Measurements from ENCODE around the gene CEP170B.
A peak's percentile ranks its signal among the peaks of the same experiment; 100 is the strongest.

CEP170B gene

GRCh38 chr14:104939666-104940410 lies 74.8 kb downstream of the CEP170B start:
- H3K27ac ChIP-seq (replicated peaks): no peak overlapping the region
- TF ChIP-seq POLR2AphosphoS5 (IDR thresholded peaks at IDR 0.05; ENCODE audit: low read depth): no peak
- 0 out of 2 replicates have a peak, but pooled peaks have one; percentile 7 for TF ChIP-seq SPI1 (IDR thresholded peaks at IDR 0.05; ENCODE audit: borderline replicate concordance, low read depth)
- peak in 1 of 2 experiments; percentile 43 for DNase-seq (ENCODE audit: low read depth in 1 of 2, low spot score in 1 of 2)
- H3K4me3 ChIP-seq (replicated peaks; ENCODE audit: insufficient read depth, low read length): no peak overlapping the region
- H3K27me3 ChIP-seq (ENCODE audit: insufficient read depth, poor library complexity, severe bottlenecking): peaks cover 13% of the 10 kb centered on the region

- Histone ChIP-seq H3K27ac (replicated peaks) (no peak overlapping the region), H3K4me3 (replicated peaks; ENCODE audit: insufficient read depth, low read length) (no peak overlapping the region), H3K27me3 (ENCODE audit: insufficient read depth, poor library complexity, severe bottlenecking) (peaks cover 7% of the 10 kb centered on the region)
- no peak for TF ChIP-seq GABPA (IDR thresholded peaks at IDR 0.05; ENCODE audit: low read depth)
- TF ChIP-seq SPI1 (IDR thresholded peaks at IDR 0.05; ENCODE audit: borderline replicate concordance, low read depth): no peak
- no peak for TF ChIP-seq POLR2AphosphoS5 (IDR thresholded peaks at IDR 0.05; ENCODE audit: low read depth)
- no peak for TF ChIP-seq CTCF (IDR thresholded peaks at IDR 0.05; ENCODE audit: insufficient read depth, low read length)
- no peak for TF ChIP-seq REST (IDR thresholded peaks at IDR 0.05; ENCODE audit: insufficient replicate concordance, low read depth)
- DNase-seq (ENCODE audit: low read depth in 1 of 2, low spot score in 1 of 2): no peak
Observed at GRCh38 chr14:104940526-104941150, 75.6 kb downstream of the CEP170B start.

GRCh38 chr14:104941508-104942365 lies 76.7 kb downstream of the CEP170B start:
- no peak for DNase-seq (ENCODE audit: low read depth in 1 of 2, low spot score in 1 of 2)
- Histone ChIP-seq H3K27me3 (ENCODE audit: insufficient read depth, poor library complexity, severe bottlenecking) (peaks cover 7% of the 10 kb centered on the region), H3K4me3 (replicated peaks; ENCODE audit: insufficient read depth, low read length) (no peak overlapping the region), H3K27ac (replicated peaks) (no peak overlapping the region)
- TF ChIP-seq SPI1 (IDR thresholded peaks at IDR 0.05; ENCODE audit: borderline replicate concordance, low read depth): no peak
- TF ChIP-seq REST (IDR thresholded peaks at IDR 0.05; ENCODE audit: insufficient replicate concordance, low read depth): no peak
- TF ChIP-seq GABPA (IDR thresholded peaks at IDR 0.05; ENCODE audit: low read depth): no peak
- no peak for TF ChIP-seq CTCF (IDR thresholded peaks at IDR 0.05; ENCODE audit: insufficient read depth, low read length)
- TF ChIP-seq POLR2AphosphoS5 (IDR thresholded peaks at IDR 0.05; ENCODE audit: low read depth): no peak

- Histone ChIP-seq H3K4me3 (replicated peaks; ENCODE audit: insufficient read depth, low read length) (no peak overlapping the region), H3K27me3 (ENCODE audit: insufficient read depth, poor library complexity, severe bottlenecking) (peaks cover 7% of the 10 kb centered on the region), H3K27ac (replicated peaks) (no peak overlapping the region)
- no peak for DNase-seq (ENCODE audit: low read depth in 1 of 2, low spot score in 1 of 2)
- TF ChIP-seq GABPA (IDR thresholded peaks at IDR 0.05; ENCODE audit: low read depth) (no peak), POLR2AphosphoS5 (IDR thresholded peaks at IDR 0.05; ENCODE audit: low read depth) (no peak), SPI1 (IDR thresholded peaks at IDR 0.05; ENCODE audit: borderline replicate concordance, low read depth) (no peak), CTCF (IDR thresholded peaks at IDR 0.05; ENCODE audit: insufficient read depth, low read length) (no peak), REST (IDR thresholded peaks at IDR 0.05; ENCODE audit: insufficient replicate concordance, low read depth) (no peak)
Observed at GRCh38 chr14:104942586-104942985, 77.5 kb downstream of the CEP170B start.
